IPS-11a (cell line): ENCODE data around the gene ACSL5.
"Not testable (repeated sequence)": the region's sequence is repeated elsewhere in the genome, so short reads cannot be mapped to it uniquely, and the experiment has no call there.

Experiments used
- H3K4me3 ChIP-seq: one replicate; pipeline ENCODE4 v1.5.1; 2013; ENCODE audit warnings: low read depth, low read length, control low read depth

Gene ACSL5

DNA sequence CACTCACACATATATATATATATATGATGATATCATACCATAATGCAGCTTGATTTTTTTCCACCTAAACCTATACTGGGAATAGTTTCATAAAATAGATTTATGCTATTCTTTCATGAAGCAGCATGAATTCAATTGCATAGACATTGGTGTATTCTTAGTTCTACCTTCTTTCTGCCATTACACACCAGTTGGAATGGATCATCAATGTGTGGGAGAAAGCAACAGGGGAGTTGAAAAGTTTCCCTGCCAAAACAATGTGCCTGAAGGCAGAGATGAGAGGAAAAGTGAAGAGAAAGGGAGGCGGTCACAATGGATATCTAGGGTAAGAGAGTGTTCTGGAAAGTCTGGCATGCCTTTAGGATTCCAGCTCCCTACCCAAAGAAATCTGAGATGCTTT, 25.2 kb upstream of the ACSL5 start:
- H3K4me3 ChIP-seq, result no peak overlapping the region

GRCh38 chr10:112349521-112350085, 24.3 kb upstream of the ACSL5 start:
- H3K4me3 ChIP-seq, result no peak overlapping the region

GRCh38 chr10:112351146-112351545, 22.8 kb upstream of the ACSL5 start:
- H3K4me3 ChIP-seq, result no peak overlapping the region

DNA sequence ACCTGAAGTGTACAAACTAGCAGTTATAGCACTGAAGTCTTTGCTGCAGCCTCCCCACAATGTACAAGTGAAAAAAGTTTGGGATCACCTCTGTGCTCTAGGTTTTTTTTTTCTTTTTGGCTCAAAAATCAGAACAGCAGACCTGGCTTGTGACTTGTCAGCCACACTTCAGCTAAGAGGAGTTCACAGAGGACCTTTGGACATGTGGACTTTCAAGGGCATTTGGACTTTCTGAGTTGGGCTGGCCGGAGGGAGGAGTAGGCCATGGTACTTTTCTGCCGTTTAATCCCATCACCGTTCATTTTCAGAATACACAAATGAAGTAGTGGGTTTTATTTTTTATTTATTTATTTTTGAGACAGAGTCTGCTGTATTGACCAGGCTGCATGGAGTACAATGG, 21.9 kb upstream of the ACSL5 start:
- H3K4me3 ChIP-seq, result no peak overlapping the region

DNA sequence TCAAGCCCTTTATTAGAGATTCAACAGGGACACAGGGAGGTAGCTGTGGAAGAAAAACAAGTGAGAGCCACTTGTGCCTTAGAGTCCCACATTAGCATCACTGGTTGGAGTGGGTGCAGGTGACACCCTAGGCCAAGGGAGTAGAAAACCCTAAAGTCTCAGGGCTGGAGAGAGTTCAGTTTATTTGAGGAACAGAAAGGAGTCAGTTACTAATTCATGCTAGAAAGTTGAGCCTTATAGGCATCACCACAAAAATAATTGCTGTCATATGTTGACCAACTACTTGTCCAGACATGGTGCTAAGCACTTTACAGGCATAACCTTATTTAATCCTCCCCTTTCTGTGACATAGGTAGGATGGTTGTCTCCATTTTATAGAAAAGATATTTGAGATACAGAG, 20.9 kb upstream of the ACSL5 start:
- H3K4me3 ChIP-seq, result no peak overlapping the region

GRCh38 chr10:112356686-112357085, 17.2 kb upstream of the ACSL5 start:
- no peak overlapping the region for H3K4me3 ChIP-seq

DNA sequence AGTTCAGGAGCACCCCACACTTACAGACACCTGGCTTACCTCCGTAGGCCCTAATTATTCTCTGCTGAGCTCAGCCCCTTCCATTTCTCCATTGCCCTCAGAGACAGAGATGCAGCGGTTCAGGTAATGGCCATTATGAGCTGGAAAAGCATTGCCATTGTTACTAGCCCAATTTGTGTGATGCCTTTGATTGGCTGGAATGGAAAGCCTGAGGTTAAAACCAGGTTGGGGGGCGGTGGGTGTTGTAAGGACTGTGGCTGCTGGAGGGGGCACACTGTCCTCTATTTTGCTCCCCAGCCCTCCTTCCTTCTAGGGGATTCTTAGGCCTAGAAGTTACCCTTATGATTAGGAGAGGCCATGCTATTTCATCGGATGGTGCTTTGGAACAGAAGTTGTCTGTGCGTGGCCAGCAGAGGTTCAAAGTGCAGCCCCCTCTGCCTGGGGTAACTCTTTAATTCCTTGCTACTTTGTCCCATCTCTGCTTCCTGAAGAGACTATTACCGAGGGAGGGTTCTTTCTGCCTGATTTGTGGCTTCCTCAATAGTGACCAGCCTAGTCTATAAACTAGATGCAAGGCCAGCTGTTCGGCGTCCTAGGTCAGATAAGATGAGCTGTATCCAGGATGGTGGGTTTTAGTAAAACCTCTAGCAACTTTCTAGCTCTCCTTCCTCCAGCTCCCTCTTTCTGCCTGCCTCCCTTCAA, 14.2 kb upstream of the ACSL5 start:
- H3K4me3 ChIP-seq, result no peak overlapping the region

DNA sequence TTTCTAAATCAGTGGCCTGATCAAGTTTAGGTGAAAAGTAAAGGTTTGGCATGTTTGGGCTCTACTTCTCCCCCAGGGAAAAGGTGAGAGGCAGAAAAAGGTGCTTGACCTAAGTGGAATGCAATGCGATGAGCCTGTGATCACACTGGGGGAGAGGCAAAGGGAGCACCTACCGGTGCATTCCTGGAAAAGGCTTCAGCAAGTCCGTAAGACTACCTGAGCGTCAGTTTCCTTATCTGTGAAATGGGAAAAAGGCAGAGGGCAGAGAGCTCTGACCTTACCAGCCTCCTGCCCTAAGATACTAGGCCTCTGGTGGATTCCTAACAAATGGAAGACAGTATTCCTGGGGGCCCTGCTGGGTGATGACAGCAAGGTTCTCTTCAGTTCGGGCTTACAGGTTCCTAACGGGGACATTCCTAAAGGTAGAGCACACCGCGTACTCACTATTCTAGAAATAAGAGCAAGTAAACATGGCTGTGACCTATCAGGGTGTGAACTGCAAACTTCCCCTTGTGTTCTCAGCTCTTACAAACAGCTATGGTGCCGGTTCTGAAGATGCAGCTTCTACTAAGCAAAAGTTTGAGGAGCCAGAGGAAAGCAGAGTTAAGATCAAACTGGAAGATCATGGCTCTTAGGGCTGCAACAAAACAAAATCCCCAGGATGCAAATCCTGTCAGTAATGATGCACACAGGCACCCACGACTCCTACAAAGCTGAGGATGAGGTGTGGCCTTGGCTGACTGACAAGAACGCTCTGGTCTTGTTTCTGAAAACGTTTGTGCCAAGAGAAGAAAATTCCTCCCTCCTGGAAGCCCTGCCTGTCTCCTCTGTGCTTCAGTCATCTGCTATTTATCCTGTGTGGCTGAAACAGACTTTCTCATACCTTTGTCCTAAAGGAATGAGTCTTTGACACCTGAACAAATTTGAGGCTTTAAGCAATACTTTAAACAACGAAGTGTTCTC, 13.3 kb upstream of the ACSL5 start:
- no peak overlapping the region for H3K4me3 ChIP-seq

GRCh38 chr10:112361951-112362751, 11.8 kb upstream of the ACSL5 start:
- no peak overlapping the region for H3K4me3 ChIP-seq

DNA sequence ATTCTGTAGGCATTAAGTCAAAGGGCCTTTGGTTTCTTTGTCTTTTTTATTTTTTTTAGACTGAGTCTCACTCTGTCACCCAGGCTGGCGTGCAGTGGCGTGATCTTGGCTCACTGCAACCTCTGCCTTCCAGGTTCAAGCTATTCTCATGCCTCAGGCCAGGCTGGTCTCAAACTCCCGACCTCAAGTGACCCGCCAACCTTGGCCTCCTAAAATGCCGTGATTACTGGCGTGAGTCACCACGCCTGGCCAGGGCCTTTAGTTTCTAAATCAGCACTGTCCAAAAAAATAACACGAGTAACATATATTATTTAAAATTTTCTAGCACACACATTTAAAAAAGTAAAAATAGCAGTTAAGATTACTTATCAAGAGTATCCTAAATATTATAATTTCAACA, 11.1 kb upstream of the ACSL5 start:
- H3K4me3 ChIP-seq, result no peak overlapping the region

GRCh38 chr10:112363696-112364688, 9.9 kb upstream of the ACSL5 start:
- H3K4me3 ChIP-seq, result no peak overlapping the region

GRCh38 chr10:112365014-112365432, 8.9 kb upstream of the ACSL5 start:
- H3K4me3 ChIP-seq, result no peak overlapping the region

- H3K4me3 ChIP-seq, result no peak overlapping the region
Observed at GRCh38 chr10:112365451-112365850, 8.5 kb upstream of the ACSL5 start.

- H3K4me3 ChIP-seq, result no peak overlapping the region
Observed at GRCh38 chr10:112366992-112367391, 6.9 kb upstream of the ACSL5 start.

DNA sequence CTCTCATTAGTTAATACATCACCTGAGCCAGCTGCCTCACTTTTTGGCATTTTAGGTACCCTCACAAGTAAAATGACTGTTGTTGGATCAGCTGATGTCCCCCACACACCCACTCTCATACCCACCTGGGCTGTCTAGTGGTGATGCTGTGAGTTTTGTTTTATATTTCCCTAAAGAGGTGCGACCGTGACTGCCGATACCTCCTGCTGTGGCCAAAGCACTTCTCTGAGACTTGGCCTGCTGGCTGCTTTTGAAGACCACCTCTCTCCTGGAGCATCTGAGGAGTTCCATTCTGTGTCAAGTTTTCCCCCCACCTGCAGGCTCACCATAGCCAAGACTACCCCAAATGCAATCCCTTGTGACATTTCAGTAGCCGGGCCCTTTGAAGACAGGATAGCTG, 6.4 kb upstream of the ACSL5 start:
- no peak overlapping the region for H3K4me3 ChIP-seq

DNA sequence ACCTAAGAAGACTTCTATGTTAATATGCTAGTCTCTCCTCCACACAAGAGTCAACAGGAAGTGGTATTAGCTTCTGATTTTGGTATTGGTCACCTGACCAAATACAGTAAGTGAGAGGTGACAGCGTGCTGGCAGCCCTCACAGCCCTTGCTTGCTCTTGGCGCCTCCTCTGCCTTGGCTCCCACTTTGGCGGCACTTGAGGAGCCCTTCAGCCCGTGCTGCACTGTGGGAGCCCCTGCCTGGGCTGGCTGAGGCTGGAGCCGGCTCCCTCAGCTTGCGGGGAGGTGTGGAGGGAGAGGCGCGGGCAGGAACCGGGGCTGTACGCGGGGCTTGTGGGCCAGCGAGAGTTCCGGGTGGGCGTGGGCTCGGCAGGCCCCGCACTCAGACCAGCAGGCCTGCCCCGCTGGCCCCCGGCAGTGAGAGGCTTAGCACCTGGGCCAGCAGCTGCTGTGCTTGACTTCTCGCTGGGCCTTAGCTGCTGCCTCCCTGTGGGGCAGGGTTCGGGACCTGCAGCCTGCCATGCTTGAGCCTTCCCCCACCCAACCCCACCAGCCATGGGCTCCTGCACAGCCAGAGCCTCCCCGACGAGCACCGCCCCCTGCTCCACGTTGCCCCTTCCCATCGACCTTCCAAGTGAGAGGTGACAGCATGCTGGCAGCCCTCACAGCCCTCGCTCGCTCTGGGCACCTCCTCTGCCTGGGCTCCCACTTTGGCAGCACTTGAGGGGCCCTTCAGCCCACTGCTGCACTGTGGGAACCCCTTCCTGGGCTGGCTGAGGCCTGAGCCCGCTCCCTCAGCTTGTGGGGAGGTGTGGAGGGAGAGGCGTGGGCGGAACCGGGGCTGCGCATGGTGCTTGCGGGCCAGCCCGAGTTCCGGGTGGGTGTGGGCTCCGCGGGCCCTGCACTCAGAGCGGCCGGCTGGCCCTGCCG, 4.2 kb upstream of the ACSL5 start:
- H3K4me3 ChIP-seq, result no peak overlapping the region

- H3K4me3 ChIP-seq, result no peak overlapping the region
Observed at GRCh38 chr10:112370424-112370819, 3.5 kb upstream of the ACSL5 start.

- not testable (repeated sequence) for H3K4me3 ChIP-seq
Observed at GRCh38 chr10:112371326-112371725, 2.6 kb upstream of the ACSL5 start.
